ENCODE results near the gene ZDHHC7. TPM values are rescaled to one million over a fixed set of nuclear protein-coding genes. Genes with fewer than 3 reads are reported as not detected.

Gene ZDHHC7
- total RNA-seq, 1 donor from 2014 or later, result 68.7 TPM

DNA sequence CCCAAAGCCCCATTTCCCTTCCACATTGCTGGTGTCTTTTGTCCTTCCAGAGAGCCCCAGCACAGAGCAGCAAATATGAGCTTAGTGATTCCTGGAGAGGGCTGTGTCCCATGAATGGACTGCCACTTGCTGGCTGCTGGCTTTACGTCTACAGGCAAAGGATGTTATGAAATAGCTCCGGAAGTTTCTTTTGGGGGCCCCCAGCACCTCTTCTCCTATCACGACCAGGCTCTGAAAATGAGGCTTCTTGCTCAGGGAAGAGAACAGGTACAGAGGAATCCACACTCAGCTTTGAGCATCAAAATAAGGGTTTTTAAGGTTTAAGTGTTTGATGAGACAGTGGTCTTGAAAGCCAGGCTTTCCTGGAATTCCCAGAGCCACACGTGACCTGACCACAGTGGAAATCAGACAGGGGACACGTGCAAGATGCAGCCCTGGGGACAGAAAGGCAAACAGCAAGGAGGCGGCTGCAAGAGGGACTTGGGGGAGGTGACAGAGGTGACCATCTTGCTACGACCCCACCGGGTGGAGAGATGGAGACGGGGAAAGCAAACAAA lies 58.1 kb downstream of the ZDHHC7 start:
- TF ChIP-seq, protein P1, sequence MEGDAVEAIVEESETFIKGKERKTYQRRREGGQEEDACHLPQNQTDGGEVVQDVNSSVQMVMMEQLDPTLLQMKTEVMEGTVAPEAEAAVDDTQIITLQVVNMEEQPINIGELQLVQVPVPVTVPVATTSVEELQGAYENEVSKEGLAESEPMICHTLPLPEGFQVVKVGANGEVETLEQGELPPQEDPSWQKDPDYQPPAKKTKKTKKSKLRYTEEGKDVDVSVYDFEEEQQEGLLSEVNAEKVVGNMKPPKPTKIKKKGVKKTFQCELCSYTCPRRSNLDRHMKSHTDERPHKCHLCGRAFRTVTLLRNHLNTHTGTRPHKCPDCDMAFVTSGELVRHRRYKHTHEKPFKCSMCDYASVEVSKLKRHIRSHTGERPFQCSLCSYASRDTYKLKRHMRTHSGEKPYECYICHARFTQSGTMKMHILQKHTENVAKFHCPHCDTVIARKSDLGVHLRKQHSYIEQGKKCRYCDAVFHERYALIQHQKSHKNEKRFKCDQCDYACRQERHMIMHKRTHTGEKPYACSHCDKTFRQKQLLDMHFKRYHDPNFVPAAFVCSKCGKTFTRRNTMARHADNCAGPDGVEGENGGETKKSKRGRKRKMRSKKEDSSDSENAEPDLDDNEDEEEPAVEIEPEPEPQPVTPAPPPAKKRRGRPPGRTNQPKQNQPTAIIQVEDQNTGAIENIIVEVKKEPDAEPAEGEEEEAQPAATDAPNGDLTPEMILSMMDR (IDR thresholded peaks at IDR 0.05; ENCODE audit: insufficient read depth, low read length, severe bottlenecking), result no peak
- Histone ChIP-seq H3K27me3 (ENCODE audit: control insufficient read depth, insufficient read depth, low read length) (peaks cover 3% of the 10 kb centered on the region), H3K36me3 (ENCODE audit: control insufficient read depth, insufficient read depth, low read length) (no peaks in the 10 kb centered on the region), H3K4me3 (ENCODE audit: low read depth, low read length) (no peak overlapping the region)
- DNase-seq (ENCODE audit: low read depth) (no peak), FAIRE-seq (no peak)

DNA sequence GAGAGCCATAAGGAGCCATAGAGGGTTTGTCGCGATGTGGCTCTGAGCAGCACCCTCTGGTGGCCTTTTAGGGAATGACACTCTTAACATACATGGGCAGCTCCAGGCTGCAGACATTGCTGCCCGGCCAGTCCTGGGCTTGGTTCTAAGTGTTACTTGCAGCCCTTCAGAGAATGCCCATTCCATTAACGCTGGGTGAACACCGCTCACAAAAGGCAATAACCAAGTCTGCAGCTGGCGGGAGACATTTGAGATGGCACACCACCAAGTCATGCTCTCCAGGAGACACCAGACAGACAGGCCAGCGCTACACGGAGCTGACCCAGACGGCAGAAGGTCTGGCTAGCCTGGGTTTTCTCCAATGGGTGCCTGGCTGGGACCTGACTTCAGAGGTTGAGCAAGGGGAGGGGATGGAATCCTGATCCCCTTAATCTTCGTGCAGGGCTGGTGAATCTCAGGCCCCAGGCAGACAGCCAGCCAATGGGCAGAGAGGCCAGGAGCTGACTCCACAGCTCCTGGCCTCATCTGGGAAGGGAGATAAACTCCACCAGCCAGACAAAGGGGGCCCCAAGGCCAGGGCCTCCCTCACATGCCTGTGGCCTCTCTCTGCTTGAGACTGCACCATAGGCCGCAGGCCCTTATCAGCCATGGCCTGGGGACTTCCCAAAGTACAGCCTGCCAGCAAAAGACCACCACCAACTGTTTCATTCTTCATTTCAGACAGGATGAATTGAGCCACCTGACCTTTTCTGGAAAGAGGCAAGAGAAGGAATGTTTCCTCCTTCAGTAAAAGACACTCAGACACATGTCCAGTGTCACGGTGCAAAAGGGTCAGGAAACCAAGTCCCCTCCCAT lies 58.8 kb downstream of the ZDHHC7 start:
- FAIRE-seq (no peak), DNase-seq (ENCODE audit: low read depth) (peak; percentile 71)
- Histone ChIP-seq H3K27me3 (ENCODE audit: control insufficient read depth, insufficient read depth, low read length) (peaks cover 3% of the 10 kb centered on the region), H3K36me3 (ENCODE audit: control insufficient read depth, insufficient read depth, low read length) (no peaks in the 10 kb centered on the region), H3K4me3 (ENCODE audit: low read depth, low read length) (no peak overlapping the region)
- TF ChIP-seq, protein P1 (IDR thresholded peaks at IDR 0.05; ENCODE audit: insufficient read depth, low read length, severe bottlenecking), result peak; percentile 87

DNA sequence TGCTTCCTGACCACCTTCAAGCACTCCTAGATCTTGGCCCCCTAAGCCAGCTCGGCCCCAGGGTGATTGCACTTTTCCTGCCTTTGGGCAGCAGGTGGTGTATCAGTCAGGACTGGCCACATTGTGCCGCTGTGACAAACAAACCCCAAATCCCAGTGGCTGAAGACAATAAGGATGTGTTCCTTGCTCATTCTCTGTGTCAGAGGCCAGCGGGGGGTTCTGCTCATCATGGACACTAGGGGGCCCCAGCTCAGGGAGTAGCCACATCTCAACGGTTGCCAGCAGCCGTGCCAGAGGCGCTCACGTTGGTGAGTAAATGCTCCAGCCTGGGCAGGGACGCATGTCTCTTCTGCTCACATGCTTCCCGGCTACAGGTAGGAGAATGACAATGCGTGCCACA lies 60.4 kb downstream of the ZDHHC7 start:
- no peak for FAIRE-seq
- Histone ChIP-seq H3K27me3 (ENCODE audit: control insufficient read depth, insufficient read depth, low read length) (peaks cover 3% of the 10 kb centered on the region), H3K4me3 (ENCODE audit: low read depth, low read length) (no peak overlapping the region)

DNA sequence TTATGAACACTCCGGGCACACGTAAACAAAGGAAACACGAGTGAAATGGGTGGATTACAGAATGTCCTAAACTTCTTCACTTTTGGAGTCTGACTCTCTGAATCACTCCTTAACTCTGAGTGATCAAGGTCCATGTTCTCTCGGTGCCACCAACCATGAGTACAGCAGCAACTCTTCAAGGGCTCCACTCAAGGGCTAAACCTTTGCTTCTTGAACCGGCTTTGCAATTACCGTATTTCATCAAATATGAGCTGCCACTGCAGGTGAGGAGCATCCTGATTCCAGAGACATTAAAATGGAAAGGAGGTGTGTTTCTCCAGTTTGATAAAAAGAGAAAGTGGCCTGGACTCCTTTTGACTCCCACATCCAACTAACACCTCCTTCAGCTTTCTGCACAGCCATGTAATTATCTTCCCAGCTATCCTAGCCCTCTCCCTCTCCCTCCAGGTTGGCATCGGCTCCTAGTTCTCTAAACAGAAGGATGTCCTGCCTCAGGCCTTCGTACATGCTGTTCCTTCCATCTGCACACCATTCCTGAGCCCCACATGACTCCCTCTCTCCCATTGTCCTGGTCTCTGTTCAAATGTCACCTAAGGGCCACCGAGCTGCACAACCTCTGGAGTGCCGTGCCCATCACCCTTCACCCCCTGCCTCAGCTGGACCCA lies 61.4 kb downstream of the ZDHHC7 start:
- H3K27me3 ChIP-seq (ENCODE audit: control insufficient read depth, insufficient read depth, low read length), result peaks cover 3% of the 10 kb centered on the region
- TF ChIP-seq, protein P1 (IDR thresholded peaks at IDR 0.05; ENCODE audit: insufficient read depth, low read length, severe bottlenecking), result no peak
- DNase-seq (ENCODE audit: low read depth), result no peak
- no peak for FAIRE-seq
- H3K4me3 ChIP-seq (ENCODE audit: low read depth, low read length), result no peak overlapping the region
- no peaks in the 10 kb centered on the region for H3K36me3 ChIP-seq (ENCODE audit: control insufficient read depth, insufficient read depth, low read length)

More for the DNA sequence above, 60.4 kb downstream of the ZDHHC7 start:
- H3K36me3 ChIP-seq (ENCODE audit: control insufficient read depth, insufficient read depth, low read length), result no peaks in the 10 kb centered on the region
- no peak for DNase-seq (ENCODE audit: low read depth)
- TF ChIP-seq, protein P1 (IDR thresholded peaks at IDR 0.05; ENCODE audit: insufficient read depth, low read length, severe bottlenecking), result peak; percentile 14

DNA sequence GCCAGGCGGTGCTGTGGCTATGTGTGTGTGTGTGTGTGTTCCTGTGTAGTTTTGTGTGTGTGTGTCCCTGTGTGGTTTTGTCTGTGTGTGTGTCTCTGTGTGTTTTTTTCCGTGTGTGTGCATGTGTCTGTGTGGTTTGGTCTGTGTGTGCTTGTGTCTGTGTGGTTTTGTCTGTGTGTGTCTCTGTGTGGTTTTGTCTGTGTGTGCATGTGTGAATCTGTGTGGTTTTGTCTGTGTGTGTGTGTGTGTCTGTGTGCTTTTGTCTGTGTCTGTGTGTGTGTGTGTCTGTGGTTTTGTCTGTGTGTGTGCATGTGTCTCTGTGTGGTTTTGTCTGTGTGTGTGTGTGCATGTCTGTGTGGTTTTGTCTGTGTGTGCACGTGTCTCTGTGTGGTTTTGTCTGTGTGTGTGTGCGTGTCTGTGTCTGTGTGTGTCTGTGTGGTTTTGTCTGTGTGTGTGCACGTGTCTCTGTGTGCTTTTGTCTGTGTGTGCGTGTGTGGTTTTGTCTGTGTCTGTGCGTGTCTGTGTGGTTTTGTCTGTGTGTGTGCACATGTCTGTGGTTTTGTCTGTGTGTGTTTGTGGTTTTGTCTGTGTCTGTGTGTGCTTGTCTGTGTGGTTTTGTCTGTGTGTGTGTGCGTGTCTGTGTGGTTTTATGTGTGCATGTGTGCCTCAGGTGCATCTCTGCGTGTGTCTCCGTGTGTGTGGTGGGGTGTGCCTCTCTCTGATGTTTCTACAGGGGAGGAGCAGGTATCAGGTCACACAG lies 62.3 kb downstream of the ZDHHC7 start:
- FAIRE-seq (peak; percentile 66), DNase-seq (ENCODE audit: low read depth) (no peak)
- Histone ChIP-seq H3K4me3 (ENCODE audit: low read depth, low read length) (no peak overlapping the region), H3K27me3 (ENCODE audit: control insufficient read depth, insufficient read depth, low read length) (peaks cover 3% of the 10 kb centered on the region), H3K36me3 (ENCODE audit: control insufficient read depth, insufficient read depth, low read length) (no peaks in the 10 kb centered on the region)
- TF ChIP-seq, protein P1 (IDR thresholded peaks at IDR 0.05; ENCODE audit: insufficient read depth, low read length, severe bottlenecking), result no peak

All from bronchial epithelial cell (primary cell).